ENCODE measurements around the gene TLE3.

TLE3 gene

GRCh38 chr15:70082281-70082900, 15.3 kb downstream of the TLE3 start:
- DNase-seq, result no peak

DNA sequence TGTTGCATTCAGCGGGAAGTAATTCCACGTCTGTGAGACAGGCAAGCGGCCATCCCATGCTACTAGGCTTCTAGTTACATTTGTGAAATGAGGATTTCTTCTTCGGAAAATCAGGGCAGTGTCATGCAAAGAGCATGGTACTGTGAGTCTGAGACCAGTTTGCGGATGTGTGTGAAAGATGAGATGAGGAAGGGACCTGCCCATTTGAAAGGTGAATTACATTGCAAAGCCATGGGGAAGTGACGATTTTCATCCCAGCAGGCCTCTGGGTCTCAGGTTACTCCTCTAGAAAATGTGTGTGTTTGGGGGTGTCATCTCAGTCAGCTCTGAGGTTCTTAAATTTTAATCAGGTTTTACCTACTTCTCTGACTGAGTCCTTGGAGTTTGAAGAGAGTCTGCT, 16.1 kb downstream of the TLE3 start:
- DNase-seq, result no peak

DNA sequence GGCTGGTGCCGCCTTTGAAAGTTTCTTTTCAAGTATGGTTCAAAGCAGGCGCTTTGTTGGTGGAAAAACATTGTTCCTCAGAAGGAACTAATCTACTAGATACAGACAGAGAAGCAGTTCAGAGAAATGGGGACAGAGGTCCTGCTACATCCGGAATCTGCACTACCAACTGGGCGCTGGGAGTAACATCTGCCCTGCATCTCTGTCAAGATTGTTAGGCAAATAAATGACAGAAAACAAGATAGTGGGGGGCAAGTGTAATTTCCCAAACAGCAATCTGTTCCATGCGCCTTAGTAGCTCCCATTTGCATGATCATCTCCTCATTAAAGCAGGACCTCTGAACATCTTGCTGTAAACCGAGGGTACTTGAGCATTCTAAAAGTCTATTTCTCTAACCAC, 17.4 kb downstream of the TLE3 start:
- no peak for DNase-seq

DNA sequence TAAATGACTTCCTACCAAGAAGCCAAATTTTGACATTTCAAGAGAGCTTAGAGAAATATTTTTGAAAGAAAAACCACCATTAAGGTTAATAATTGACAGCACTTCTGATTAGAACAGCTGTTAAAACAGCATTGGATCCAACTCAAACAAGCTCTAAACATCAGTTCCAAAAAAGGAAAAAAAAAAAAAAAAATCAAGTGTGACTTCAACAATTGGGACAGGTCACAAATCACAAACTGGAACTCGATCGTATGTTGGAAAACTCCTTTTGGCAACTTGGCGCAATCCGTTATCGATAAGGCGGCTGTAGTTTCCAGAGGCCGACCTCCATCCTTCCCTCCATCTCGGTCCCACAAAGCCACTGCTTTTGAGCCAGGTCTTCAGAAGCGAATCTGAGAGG, 17.8 kb downstream of the TLE3 start:
- DNase-seq, result no peak

- no peak for DNase-seq
These were observed 18.9 kb downstream of the TLE3 start for GRCh38 chr15:70078578-70079417.

GRCh38 chr15:70077188-70078147, 20.2 kb downstream of the TLE3 start:
- DNase-seq, result no peak

DNA sequence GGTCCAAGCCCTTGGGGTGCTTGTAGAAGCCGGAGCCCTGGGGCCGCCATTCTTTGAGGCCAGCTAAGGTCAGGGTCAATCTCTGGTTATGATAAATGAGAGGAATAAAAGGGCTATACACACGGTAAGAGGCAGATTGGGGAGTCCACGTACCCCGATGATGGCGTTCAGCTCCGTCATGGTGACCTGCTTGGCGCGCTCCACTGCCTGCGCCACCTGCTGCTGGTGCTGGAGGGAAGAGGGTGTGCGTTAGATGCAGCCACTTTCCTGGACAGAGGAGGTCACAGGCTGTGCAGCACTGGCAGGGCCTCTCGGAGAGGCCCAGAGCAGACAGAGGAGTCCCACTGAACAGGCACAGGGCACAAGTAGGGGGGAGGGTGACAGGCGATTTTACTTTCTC, 23.3 kb downstream of the TLE3 start:
- DNase-seq, result no peak

DNA sequence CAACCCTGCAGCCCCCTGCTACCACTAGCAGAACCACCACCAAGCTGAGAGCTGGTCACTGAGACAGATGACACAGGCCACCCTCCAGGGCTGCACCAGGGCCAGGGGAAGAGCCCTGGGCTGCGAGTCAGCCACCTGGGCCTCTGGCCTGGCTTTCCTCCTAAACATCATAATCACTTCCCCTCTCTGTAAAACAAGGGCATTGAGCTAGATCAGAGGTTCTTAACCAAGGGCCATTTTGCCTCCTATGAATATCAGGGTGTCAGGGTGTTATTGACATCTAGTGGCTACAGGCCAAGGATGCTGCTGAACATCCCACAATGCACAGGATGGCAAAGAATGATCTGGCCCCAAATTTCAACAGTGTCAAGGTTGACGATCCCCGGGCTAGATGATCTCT, 25.2 kb downstream of the TLE3 start:
- DNase-seq, result no peak

- no peak for DNase-seq
These were observed 25.9 kb downstream of the TLE3 start for GRCh38 chr15:70071799-70072198.

DNA sequence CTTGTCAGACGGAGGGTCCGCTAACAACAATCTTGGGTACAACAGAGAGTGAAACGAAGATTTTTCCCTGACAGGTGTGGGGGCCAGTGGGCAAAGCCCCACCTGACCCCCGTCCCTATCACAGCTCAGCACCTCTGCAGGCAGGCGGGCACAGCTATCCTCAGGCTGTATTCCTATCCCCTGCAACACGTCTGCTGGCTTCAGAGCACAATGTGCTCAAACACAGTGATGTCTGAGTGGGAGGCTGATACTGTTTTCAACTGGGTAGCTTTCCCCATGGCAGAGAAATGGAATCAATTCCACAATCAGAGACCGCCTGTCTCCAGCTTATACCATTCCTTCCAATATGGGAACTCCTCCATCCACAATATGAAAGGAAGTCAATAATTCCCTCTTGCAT, 28.0 kb downstream of the TLE3 start:
- DNase-seq, result no peak

GRCh38 chr15:70068783-70069565, 28.7 kb downstream of the TLE3 start:
- DNase-seq, result no peak

GRCh38 chr15:70067681-70068080, 30.0 kb downstream of the TLE3 start:
- no peak for DNase-seq

GRCh38 chr15:70067011-70067410, 30.7 kb downstream of the TLE3 start:
- no peak for DNase-seq

DNA sequence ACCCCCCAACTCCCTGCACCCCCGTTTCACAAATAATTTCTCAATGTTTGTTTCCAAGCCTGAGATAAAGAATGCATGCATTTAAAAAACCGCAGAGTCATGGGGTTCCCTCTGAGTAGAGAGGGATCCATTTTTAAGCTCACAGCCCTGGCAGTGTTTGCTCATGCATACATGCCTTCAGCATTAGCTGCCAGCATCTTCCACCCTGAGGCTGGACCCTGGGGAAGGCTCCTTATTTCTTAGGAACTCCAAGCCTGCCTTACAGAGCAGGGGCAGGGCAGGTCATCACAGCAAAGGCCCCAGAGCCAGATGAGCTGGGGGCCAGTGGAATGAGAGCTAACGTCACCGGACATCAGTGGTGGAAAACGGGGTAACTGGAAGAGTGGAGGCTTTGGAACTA, 31.3 kb downstream of the TLE3 start:
- DNase-seq, result no peak

GRCh38 chr15:70066004-70066403, 31.7 kb downstream of the TLE3 start:
- DNase-seq, result no peak

- no peak for DNase-seq
These were observed 32.6 kb downstream of the TLE3 start for GRCh38 chr15:70065006-70065722.

- no peak for DNase-seq
These were observed 33.3 kb downstream of the TLE3 start for GRCh38 chr15:70064441-70064840.

- no peak for DNase-seq
These were observed 33.7 kb downstream of the TLE3 start for GRCh38 chr15:70063980-70064379.

DNA sequence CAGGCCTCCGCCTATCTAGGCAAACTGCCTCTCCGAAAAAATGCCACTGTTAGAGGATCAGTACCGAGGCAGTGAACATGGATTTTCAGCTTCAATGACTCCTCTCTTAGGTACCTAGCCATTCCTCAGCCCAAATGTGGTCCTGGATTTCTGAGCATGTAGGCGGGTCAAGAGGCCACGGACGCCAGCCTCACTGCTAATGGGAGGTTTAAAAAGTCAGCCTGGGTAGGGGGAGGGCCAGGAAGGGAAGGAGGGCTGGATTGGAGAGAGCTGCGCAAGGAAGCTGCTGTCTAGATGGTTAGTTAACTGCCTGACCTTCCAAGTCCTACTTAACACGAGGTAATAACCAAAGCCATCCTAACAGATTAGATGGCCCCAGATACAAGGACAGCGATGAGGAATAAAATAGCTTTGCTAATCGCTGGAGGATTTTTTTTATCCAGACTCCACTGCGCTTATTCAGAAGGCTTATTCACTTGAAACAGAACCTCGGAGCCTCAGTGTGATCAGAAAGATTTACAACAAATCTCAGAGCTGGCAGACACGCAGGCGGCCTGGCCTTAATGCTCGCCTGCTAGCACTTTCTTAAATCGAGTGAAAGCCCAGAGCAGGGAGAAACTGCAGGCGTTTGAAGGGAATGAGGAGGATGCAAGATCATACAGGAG, 34.3 kb downstream of the TLE3 start:
- DNase-seq, result no peak

DNA sequence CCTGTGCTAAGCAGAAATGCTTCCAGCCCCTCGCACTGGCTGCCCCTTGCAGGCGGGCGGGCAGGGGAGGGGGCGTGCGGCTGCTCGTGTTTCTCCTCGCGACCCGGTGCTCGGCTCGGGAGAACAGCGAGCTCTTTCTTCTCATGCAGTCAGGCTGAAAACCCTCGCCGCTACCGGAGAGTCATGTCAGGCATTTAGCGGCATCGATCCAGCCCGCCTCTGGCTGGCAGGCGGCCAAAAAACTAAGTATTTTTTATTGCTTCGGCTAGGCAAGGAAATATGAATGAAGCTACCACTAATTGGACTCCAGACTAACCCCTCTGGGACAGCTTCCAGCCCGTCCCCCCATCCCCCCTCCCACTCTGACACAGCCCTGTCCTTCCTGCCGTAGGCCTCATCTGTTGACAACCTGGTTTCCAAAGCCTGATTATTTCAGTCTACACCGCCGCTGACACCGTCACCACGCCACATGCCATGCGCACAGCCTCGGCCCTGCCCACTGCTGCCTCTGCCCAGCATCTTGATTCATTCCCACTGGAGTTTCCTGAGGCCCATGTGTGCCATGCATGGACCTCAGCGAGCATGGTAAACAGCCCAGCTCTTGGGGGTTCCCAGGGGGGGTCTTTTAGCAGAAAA, 35.3 kb downstream of the TLE3 start:
- peak; percentile 53 for DNase-seq

Measured in activated effector memory CD4-positive, alpha-beta T cell treated with anti-CD3 and anti-CD28 coated beads, Interleukin-2, amount 50 U/mL, for 16 hours (primary cell).